ENCODE measurements around the gene NCF2.

NCF2 gene

GRCh38 chr1:183568176-183569021 is 21.9 kb downstream of the NCF2 start:
- no peaks in the 10 kb centered on the region for H3K27me3 ChIP-seq (ENCODE audit: low read depth, low read length)
- peaks cover 0 to 7% of the 10 kb centered on the region in 2 donors for H3K4me1 ChIP-seq (ENCODE audit: control insufficient read depth in 1 of 2, insufficient read depth in 2 of 2, low read length in 2 of 2)
- no peaks in the 10 kb centered on the region for H3K9me3 ChIP-seq (ENCODE audit: control insufficient read depth in 1 of 2, low read length in 2 of 2)
- no peak overlapping the region for H3K27ac ChIP-seq (ENCODE audit: low read length)
- H3K4me3 ChIP-seq (ENCODE audit: low read depth in 1 of 2, low read length in 2 of 2) = no peak overlapping the region
- H3K36me3 ChIP-seq (ENCODE audit: control insufficient read depth in 1 of 2, insufficient read depth in 2 of 2, low read length in 2 of 2) = no peaks in the 10 kb centered on the region

DNA sequence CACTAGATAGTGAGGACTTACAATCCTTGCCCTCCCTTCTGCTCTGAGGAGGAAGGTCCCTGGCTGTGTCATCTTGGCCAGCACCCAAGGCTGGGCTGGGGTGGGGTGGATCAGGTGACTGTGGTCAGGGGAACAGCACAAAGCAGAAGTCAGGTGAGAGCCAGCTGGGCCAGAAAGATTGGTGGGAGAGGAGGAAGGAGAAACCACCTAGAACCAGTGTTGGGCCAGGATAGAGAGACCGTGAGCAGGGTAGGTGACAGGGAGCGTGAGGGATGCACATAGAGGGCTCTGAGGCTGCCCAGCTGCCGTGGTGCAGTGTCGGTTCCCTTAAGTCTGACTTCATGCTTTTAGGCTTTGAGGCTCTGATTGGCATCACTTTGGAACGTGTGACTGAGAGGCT is 22.7 kb downstream of the NCF2 start:
- Histone ChIP-seq H3K4me3 (ENCODE audit: low read depth in 1 of 2, low read length in 2 of 2) (no peak overlapping the region), H3K27ac (ENCODE audit: low read length) (no peak overlapping the region), H3K27me3 (ENCODE audit: low read depth, low read length) (no peaks in the 10 kb centered on the region), H3K9me3 (ENCODE audit: control insufficient read depth in 1 of 2, low read length in 2 of 2) (no peaks in the 10 kb centered on the region), H3K36me3 (ENCODE audit: control insufficient read depth in 1 of 2, insufficient read depth in 2 of 2, low read length in 2 of 2) (no peaks in the 10 kb centered on the region), H3K4me1 (ENCODE audit: control insufficient read depth in 1 of 2, insufficient read depth in 2 of 2, low read length in 2 of 2) (peaks cover 0 to 7% of the 10 kb centered on the region in 2 donors)

DNA sequence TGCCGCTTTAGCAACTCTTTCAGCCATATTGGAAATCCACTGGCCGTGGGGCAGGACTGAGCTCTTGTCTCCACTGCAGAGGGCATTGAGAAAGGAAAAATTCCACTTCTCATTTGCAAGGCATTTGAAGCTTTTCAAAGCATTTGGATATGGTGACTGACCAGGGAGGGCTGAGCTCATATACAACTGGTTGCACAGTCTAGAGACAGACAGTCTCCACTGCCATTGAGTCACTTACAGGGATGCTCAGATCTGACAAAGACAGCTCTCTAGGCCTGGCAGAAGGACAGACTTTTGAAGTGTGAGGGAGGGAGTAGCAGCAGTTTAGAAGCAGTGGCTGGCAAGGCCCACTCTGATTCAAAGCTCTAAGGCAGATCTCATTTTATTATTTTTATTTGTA is 24.2 kb downstream of the NCF2 start:
- Histone ChIP-seq H3K27ac (ENCODE audit: low read length) (no peak overlapping the region), H3K4me3 (ENCODE audit: low read depth in 1 of 2, low read length in 2 of 2) (no peak overlapping the region), H3K36me3 (ENCODE audit: control insufficient read depth in 1 of 2, insufficient read depth in 2 of 2, low read length in 2 of 2) (no peaks in the 10 kb centered on the region), H3K9me3 (ENCODE audit: control insufficient read depth in 1 of 2, low read length in 2 of 2) (no peaks in the 10 kb centered on the region), H3K27me3 (ENCODE audit: low read depth, low read length) (no peaks in the 10 kb centered on the region), H3K4me1 (ENCODE audit: control insufficient read depth in 1 of 2, insufficient read depth in 2 of 2, low read length in 2 of 2) (peaks cover 0 to 7% of the 10 kb centered on the region in 2 donors)

DNA sequence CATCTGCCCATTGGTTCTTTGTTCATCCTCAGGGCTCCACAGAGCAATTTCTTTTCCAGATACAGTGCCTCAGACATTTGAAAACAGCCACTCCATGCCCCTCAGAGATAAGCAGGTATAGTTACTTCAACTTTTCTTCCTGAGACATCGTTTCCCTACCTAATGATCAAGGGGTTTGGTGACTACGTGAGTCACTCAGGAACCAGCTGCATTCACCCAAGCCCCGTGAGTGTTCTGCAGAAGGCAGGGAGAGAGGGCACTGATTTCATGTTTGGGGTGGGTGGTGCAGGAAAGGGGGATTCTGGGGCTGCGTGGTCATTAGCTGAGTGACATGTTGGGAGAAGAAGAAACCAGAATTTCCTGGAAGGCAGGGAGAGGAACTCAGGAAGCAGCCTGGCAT is 25.0 kb downstream of the NCF2 start:
- no peaks in the 10 kb centered on the region for H3K27me3 ChIP-seq (ENCODE audit: low read depth, low read length)
- peaks cover 0 to 7% of the 10 kb centered on the region in 2 donors for H3K4me1 ChIP-seq (ENCODE audit: control insufficient read depth in 1 of 2, insufficient read depth in 2 of 2, low read length in 2 of 2)
- H3K9me3 ChIP-seq (ENCODE audit: control insufficient read depth in 1 of 2, low read length in 2 of 2) = no peaks in the 10 kb centered on the region
- H3K27ac ChIP-seq (ENCODE audit: low read length) = no peak overlapping the region
- H3K36me3 ChIP-seq (ENCODE audit: control insufficient read depth in 1 of 2, insufficient read depth in 2 of 2, low read length in 2 of 2) = no peaks in the 10 kb centered on the region
- H3K4me3 ChIP-seq (ENCODE audit: low read depth in 1 of 2, low read length in 2 of 2) = no peak overlapping the region

GRCh38 chr1:183562701-183563100 is 27.6 kb downstream of the NCF2 start:
- Histone ChIP-seq H3K27me3 (ENCODE audit: low read depth, low read length) (no peaks in the 10 kb centered on the region), H3K4me3 (ENCODE audit: low read depth in 1 of 2, low read length in 2 of 2) (no peak overlapping the region), H3K9me3 (ENCODE audit: control insufficient read depth in 1 of 2, low read length in 2 of 2) (no peaks in the 10 kb centered on the region), H3K27ac (ENCODE audit: low read length) (no peak overlapping the region), H3K4me1 (ENCODE audit: control insufficient read depth in 1 of 2, insufficient read depth in 2 of 2, low read length in 2 of 2) (peaks cover 0 to 7% of the 10 kb centered on the region in 2 donors), H3K36me3 (ENCODE audit: control insufficient read depth in 1 of 2, insufficient read depth in 2 of 2, low read length in 2 of 2) (no peaks in the 10 kb centered on the region)

DNA sequence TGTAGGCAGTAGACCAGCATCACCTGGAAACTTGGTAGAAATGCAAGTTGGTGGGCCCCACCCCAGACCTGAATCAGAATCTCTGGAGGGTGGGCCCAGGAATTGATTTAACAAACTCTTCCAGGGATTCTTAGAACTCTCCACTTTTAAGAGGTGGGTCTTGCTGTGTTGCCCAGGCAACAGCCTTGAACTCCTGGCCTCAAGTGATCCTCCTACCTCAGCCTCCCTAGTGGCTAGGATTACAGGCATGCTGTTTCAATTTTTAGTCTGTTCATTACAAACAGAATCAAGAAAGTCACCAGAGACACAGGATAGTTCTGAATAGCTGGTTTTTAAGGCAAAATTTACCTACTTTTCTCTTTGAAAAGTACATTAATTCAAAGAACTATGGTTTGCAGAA is 31.2 kb downstream of the NCF2 start:
- Histone ChIP-seq H3K36me3 (ENCODE audit: control insufficient read depth in 1 of 2, insufficient read depth in 2 of 2, low read length in 2 of 2) (peaks cover 0 to 14% of the 10 kb centered on the region in 2 donors), H3K27me3 (ENCODE audit: low read depth, low read length) (no peaks in the 10 kb centered on the region), H3K9me3 (ENCODE audit: control insufficient read depth in 1 of 2, low read length in 2 of 2) (no peaks in the 10 kb centered on the region), H3K4me3 (ENCODE audit: low read depth in 1 of 2, low read length in 2 of 2) (no peak overlapping the region), H3K27ac (ENCODE audit: low read length) (no peak overlapping the region), H3K4me1 (ENCODE audit: control insufficient read depth in 1 of 2, insufficient read depth in 2 of 2, low read length in 2 of 2) (no peaks in the 10 kb centered on the region)

GRCh38 chr1:183554577-183554976 is 35.7 kb downstream of the NCF2 start:
- Histone ChIP-seq H3K27ac (ENCODE audit: low read length) (no peak overlapping the region), H3K36me3 (ENCODE audit: control insufficient read depth in 1 of 2, insufficient read depth in 2 of 2, low read length in 2 of 2) (peaks cover 41 to 51% of the 10 kb centered on the region in 2 donors), H3K4me3 (ENCODE audit: low read depth in 1 of 2, low read length in 2 of 2) (no peak overlapping the region), H3K27me3 (ENCODE audit: low read depth, low read length) (no peaks in the 10 kb centered on the region), H3K9me3 (ENCODE audit: control insufficient read depth in 1 of 2, low read length in 2 of 2) (no peaks in the 10 kb centered on the region), H3K4me1 (ENCODE audit: control insufficient read depth in 1 of 2, insufficient read depth in 2 of 2, low read length in 2 of 2) (no peaks in the 10 kb centered on the region)

DNA sequence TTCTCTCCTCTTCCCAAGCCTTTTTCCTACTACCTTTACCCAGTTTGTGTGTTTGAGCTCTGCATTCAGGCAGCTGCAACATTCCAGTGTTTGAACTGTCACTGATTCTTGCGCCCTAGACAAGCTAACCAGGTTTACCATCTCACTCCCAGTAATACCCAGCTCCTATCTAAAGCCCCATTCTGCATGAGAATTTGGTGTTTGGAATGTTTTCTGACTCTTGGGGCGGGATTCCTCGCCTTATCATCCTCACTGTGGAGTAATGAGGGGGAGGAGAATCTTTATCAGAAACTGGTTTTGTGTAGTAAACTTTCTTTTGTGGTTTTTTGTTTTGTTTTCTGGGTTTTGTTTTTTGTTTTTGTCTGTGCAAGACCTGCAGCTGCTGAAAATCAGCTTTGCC is 36.5 kb downstream of the NCF2 start:
- Histone ChIP-seq H3K27ac (ENCODE audit: low read length) (no peak overlapping the region), H3K36me3 (ENCODE audit: control insufficient read depth in 1 of 2, insufficient read depth in 2 of 2, low read length in 2 of 2) (peaks cover 46 to 59% of the 10 kb centered on the region in 2 donors), H3K9me3 (ENCODE audit: control insufficient read depth in 1 of 2, low read length in 2 of 2) (no peaks in the 10 kb centered on the region)

GRCh38 chr1:183553331-183553730 is 36.9 kb downstream of the NCF2 start:
- no peak overlapping the region for H3K27ac ChIP-seq (ENCODE audit: low read length)
- H3K27me3 ChIP-seq (ENCODE audit: low read depth, low read length) = no peaks in the 10 kb centered on the region
- peaks cover 46 to 63% of the 10 kb centered on the region in 2 donors for H3K36me3 ChIP-seq (ENCODE audit: control insufficient read depth in 1 of 2, insufficient read depth in 2 of 2, low read length in 2 of 2)

More for the DNA sequence above, 36.5 kb downstream of the NCF2 start:
- no peaks in the 10 kb centered on the region for H3K4me1 ChIP-seq (ENCODE audit: control insufficient read depth in 1 of 2, insufficient read depth in 2 of 2, low read length in 2 of 2)
- no peaks in the 10 kb centered on the region for H3K27me3 ChIP-seq (ENCODE audit: low read depth, low read length)
- no peak overlapping the region for H3K4me3 ChIP-seq (ENCODE audit: low read depth in 1 of 2, low read length in 2 of 2)

DNA sequence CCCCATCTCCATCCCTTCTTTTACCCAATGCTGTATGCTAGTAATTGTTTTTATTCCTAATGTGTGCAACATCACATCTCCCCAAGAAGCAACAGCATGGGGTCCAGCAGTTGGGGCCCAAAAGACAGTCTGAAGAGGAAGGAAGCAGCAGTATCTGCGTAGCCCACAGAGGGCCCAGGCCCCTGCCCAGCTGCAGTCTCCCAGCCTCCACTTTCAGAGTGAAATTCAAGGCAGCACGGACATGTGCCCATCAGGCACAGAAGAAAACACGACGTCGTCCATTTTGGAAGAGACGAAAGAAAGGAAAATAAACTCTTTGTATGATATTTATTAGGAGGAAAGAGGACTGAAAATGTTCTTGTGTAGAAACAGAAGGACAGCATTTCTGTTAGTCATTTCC is 37.4 kb downstream of the NCF2 start:
- no peaks in the 10 kb centered on the region for H3K4me1 ChIP-seq (ENCODE audit: control insufficient read depth in 1 of 2, insufficient read depth in 2 of 2, low read length in 2 of 2)
- H3K27me3 ChIP-seq (ENCODE audit: low read depth, low read length) = no peaks in the 10 kb centered on the region
- no peak overlapping the region for H3K27ac ChIP-seq (ENCODE audit: low read length)
- H3K9me3 ChIP-seq (ENCODE audit: control insufficient read depth in 1 of 2, low read length in 2 of 2) = no peaks in the 10 kb centered on the region
- no peak overlapping the region for H3K4me3 ChIP-seq (ENCODE audit: low read depth in 1 of 2, low read length in 2 of 2)
- H3K36me3 ChIP-seq (ENCODE audit: control insufficient read depth in 1 of 2, insufficient read depth in 2 of 2, low read length in 2 of 2) = peaks cover 49 to 67% of the 10 kb centered on the region in 2 donors

More at GRCh38 chr1:183553331-183553730, 36.9 kb downstream of the NCF2 start:
- no peaks in the 10 kb centered on the region for H3K4me1 ChIP-seq (ENCODE audit: control insufficient read depth in 1 of 2, insufficient read depth in 2 of 2, low read length in 2 of 2)
- H3K4me3 ChIP-seq (ENCODE audit: low read depth in 1 of 2, low read length in 2 of 2) = no peak overlapping the region
- no peaks in the 10 kb centered on the region for H3K9me3 ChIP-seq (ENCODE audit: control insufficient read depth in 1 of 2, low read length in 2 of 2)

GRCh38 chr1:183552441-183552840 is 37.8 kb downstream of the NCF2 start:
- no peak overlapping the region for H3K27ac ChIP-seq (ENCODE audit: low read length)
- no peak overlapping the region for H3K4me3 ChIP-seq (ENCODE audit: low read depth in 1 of 2, low read length in 2 of 2)
- H3K36me3 ChIP-seq (ENCODE audit: control insufficient read depth in 1 of 2, insufficient read depth in 2 of 2, low read length in 2 of 2) = peaks cover 51 to 69% of the 10 kb centered on the region in 2 donors
- H3K9me3 ChIP-seq (ENCODE audit: control insufficient read depth in 1 of 2, low read length in 2 of 2) = no peaks in the 10 kb centered on the region
- H3K27me3 ChIP-seq (ENCODE audit: low read depth, low read length) = no peaks in the 10 kb centered on the region
- H3K4me1 ChIP-seq (ENCODE audit: control insufficient read depth in 1 of 2, insufficient read depth in 2 of 2, low read length in 2 of 2) = no peaks in the 10 kb centered on the region

DNA sequence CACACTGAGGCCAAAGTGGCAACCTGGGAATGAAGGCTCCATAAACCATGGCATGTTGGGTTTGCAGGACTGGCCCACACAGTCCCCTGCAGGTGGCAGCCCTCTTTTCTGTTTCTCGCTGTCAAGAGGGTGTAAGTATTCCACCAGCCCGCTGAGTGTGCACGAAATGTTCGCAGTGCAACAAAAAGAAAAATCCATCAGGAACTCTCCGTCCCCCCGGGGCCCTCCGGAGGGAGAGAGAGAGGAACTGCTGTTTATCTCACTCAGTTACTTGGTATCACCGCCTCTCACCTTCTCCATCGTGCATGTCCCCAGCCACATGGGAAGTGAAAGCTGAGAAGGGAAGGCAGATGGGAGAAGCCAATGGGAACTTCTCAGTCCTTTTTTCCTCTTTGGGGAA is 38.3 kb downstream of the NCF2 start:
- peaks cover 0 to 3% of the 10 kb centered on the region in 2 donors for H3K4me1 ChIP-seq (ENCODE audit: control insufficient read depth in 1 of 2, insufficient read depth in 2 of 2, low read length in 2 of 2)
- H3K9me3 ChIP-seq (ENCODE audit: control insufficient read depth in 1 of 2, low read length in 2 of 2) = no peaks in the 10 kb centered on the region
- H3K4me3 ChIP-seq (ENCODE audit: low read depth in 1 of 2, low read length in 2 of 2) = no peak overlapping the region
- no peak overlapping the region for H3K27ac ChIP-seq (ENCODE audit: low read length)
- no peaks in the 10 kb centered on the region for H3K27me3 ChIP-seq (ENCODE audit: low read depth, low read length)
- H3K36me3 ChIP-seq (ENCODE audit: control insufficient read depth in 1 of 2, insufficient read depth in 2 of 2, low read length in 2 of 2) = peaks cover 56 to 74% of the 10 kb centered on the region in 2 donors

All from muscle layer of duodenum (tissue), 2 donors.